ENCODE results near the gene AHRR. TPM values are rescaled to one million over a fixed set of nuclear protein-coding genes. Genes with fewer than 3 reads are reported as not detected.
A peak's percentile ranks its signal among the peaks of the same experiment; 100 is the strongest.

The AHRR gene
- polyA plus RNA-seq, 3 donors: 0.15 TPM; not detected in 1

DNA sequence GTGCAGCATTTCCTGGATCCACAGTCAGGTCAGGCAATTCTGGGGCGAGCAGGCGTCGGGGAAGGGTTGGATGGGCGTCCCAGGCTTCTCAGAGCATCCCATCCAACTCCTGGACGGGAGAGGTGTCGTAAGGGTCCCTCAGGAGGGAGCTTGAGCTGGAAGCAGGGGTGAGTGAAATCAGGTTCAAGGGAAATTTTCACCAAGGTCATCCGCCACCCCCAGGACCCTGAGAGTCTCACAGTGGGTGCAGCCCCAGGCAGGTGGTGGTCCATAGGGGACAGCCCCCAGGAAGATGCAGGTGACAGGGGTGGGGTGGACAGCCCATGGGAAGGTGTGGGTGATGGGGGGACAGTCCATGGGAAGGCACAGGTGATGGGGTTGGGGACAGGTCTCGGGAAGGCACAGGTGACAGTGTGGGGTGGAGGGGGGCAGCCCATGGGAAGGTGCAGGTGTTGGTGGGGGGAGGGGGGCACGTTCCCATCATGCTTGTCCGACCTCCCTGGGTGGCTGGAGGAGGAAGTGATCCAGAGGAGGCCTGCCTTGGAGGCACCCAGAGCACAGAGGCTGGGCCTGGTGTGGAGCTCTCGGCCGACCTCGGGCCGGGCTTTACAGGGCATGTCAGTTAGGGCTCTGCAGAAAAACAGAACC is 48.9 kb downstream of the AHRR start:
- H3K4me1 ChIP-seq (ENCODE audit: control insufficient read depth in 1 of 2, insufficient read depth in 2 of 2, low read length in 2 of 2): peaks cover 13 to 36% of the 10 kb centered on the region in 2 donors
- H3K79me2 ChIP-seq (ENCODE audit: insufficient read depth, low read length): no peaks in the 10 kb centered on the region
- H3K9me3 Mint-ChIP-seq: peaks cover 0 to 7% (median 0%) of the 10 kb centered on the region in 7 donors
- peaks cover 0 to 39% of the 10 kb centered on the region in 2 donors for H3K27me3 ChIP-seq (ENCODE audit: control insufficient read depth in 2 of 2, insufficient read depth in 2 of 2, low read length in 2 of 2)
- no peaks in the 10 kb centered on the region for H3K36me3 ChIP-seq (replicated peaks in 1 of 2; ENCODE audit: control insufficient read depth in 1 of 2, insufficient read depth in 2 of 2, low read length in 2 of 2)
- no peak overlapping the region for H3K4me2 ChIP-seq (replicated peaks; ENCODE audit: extremely low read depth, low read length, poor library complexity, severe bottlenecking)
- DNase-seq: peak in 1 of 3 donors; percentile 4
- no peaks in the 10 kb centered on the region for H3K36me3 Mint-ChIP-seq
- intact Hi-C loops (cut with micrococcal nuclease): no loop called here
- no peaks in the 10 kb centered on the region for H3K9me3 ChIP-seq (replicated peaks in 1 of 2; ENCODE audit: control insufficient read depth in 1 of 2, insufficient read depth in 1 of 2, low read length in 2 of 2)
- peaks cover 25 to 62% (median 35%) of the 10 kb centered on the region in 3 donors for H3K27me3 Mint-ChIP-seq (ENCODE audit: low read depth in 3 of 3)
- 98% methylated on average over 9 of the region's 14 CpGs for WGBS (ENCODE audit: insufficient coverage)
- H3K9ac ChIP-seq (ENCODE audit: insufficient read depth, low read length, poor library complexity, severe bottlenecking): no peak overlapping the region
- H2AFZ ChIP-seq (ENCODE audit: insufficient read depth, low read depth, low read length, poor library complexity, severe bottlenecking): no peak overlapping the region
- no peaks in the 10 kb centered on the region for H4K20me1 ChIP-seq (ENCODE audit: insufficient read depth, low read length)
- H3K27ac ChIP-seq (ENCODE audit: low read depth in 1 of 2, low read length in 2 of 2): no peak overlapping the region
- peak overlapping the region in 1 of 2 donors; percentile 11 for H3K4me3 Mint-ChIP-seq
- H3K4me3 ChIP-seq (replicated peaks in 1 of 3; ENCODE audit: low read depth in 2 of 3, low read length in 3 of 3): no peak overlapping the region
- TF ChIP-seq, protein P1, sequence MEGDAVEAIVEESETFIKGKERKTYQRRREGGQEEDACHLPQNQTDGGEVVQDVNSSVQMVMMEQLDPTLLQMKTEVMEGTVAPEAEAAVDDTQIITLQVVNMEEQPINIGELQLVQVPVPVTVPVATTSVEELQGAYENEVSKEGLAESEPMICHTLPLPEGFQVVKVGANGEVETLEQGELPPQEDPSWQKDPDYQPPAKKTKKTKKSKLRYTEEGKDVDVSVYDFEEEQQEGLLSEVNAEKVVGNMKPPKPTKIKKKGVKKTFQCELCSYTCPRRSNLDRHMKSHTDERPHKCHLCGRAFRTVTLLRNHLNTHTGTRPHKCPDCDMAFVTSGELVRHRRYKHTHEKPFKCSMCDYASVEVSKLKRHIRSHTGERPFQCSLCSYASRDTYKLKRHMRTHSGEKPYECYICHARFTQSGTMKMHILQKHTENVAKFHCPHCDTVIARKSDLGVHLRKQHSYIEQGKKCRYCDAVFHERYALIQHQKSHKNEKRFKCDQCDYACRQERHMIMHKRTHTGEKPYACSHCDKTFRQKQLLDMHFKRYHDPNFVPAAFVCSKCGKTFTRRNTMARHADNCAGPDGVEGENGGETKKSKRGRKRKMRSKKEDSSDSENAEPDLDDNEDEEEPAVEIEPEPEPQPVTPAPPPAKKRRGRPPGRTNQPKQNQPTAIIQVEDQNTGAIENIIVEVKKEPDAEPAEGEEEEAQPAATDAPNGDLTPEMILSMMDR (IDR thresholded peaks at IDR 0.05): no peak
- no peak overlapping the region for H3K27ac Mint-ChIP-seq
- peaks cover 12% of the 10 kb centered on the region for H3K4me1 Mint-ChIP-seq

DNA sequence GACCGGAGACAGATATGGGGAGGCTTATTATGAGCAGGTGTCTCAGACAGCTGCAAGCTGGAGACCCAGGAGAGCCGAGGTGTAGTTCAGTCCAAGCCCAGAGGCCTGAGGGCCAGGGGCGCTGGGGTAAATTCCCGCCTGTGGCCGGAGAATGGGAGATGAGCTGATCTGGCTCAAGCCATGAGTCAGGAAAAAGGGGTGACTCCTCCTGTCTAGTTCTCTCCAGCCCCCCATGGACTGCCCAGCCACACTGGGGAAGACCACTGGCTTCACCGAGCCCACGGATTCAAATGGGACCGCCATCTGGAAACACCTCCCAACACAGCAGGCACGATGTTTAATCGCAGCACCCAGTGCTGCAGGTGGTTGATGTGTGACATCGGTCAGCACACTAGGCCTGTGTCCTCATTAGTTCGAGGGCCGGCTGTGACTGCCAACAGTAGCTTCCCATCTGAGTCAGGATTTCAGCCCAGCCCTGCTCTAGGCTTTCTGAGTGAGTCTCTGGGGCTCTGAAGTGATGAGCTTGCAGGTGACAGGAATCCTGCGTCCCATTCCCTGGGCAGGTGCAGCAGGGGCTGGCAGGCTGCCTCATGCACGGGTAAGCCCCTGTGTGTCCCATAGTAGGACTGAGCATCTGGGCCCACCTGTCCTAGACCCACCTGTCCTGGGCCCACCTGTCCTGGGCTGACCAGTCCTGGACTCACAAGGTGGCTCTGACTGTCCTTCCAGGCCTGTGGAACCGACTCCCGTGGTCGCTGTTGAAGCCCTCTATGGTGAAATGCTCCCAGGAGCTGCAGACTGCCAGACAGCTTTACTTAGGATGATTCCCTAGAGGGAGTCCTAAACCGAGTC is 49.7 kb downstream of the AHRR start:
- Mint-ChIP-seq H3K27me3 (ENCODE audit: low read depth in 3 of 3) (peaks cover 25 to 66% (median 33%) of the 10 kb centered on the region in 3 donors), H3K9me3 (no peaks in the 10 kb centered on the region), H3K4me1 (peaks cover 12% of the 10 kb centered on the region), H3K27ac (peak overlapping the region in 2 of 7 donors; percentile 27 to 33), H3K36me3 (no peaks in the 10 kb centered on the region), H3K4me3 (no peak overlapping the region)
- Histone ChIP-seq H2AFZ (ENCODE audit: insufficient read depth, low read depth, low read length, poor library complexity, severe bottlenecking) (no peak overlapping the region), H3K27me3 (ENCODE audit: control insufficient read depth in 2 of 2, insufficient read depth in 2 of 2, low read length in 2 of 2) (peaks cover 0 to 42% of the 10 kb centered on the region in 2 donors), H3K9ac (ENCODE audit: insufficient read depth, low read length, poor library complexity, severe bottlenecking) (no peak overlapping the region), H3K4me3 (replicated peaks in 1 of 3; ENCODE audit: low read depth in 2 of 3, low read length in 3 of 3) (no peak overlapping the region), H3K27ac (ENCODE audit: low read depth in 1 of 2, low read length in 2 of 2) (no peak overlapping the region), H3K9me3 (replicated peaks in 1 of 2; ENCODE audit: control insufficient read depth in 1 of 2, insufficient read depth in 1 of 2, low read length in 2 of 2) (no peaks in the 10 kb centered on the region), H3K79me2 (ENCODE audit: insufficient read depth, low read length) (no peaks in the 10 kb centered on the region), H4K20me1 (ENCODE audit: insufficient read depth, low read length) (no peaks in the 10 kb centered on the region), H3K4me1 (ENCODE audit: control insufficient read depth in 1 of 2, insufficient read depth in 2 of 2, low read length in 2 of 2) (peaks cover 13 to 36% of the 10 kb centered on the region in 2 donors), H3K36me3 (replicated peaks in 1 of 2; ENCODE audit: control insufficient read depth in 1 of 2, insufficient read depth in 2 of 2, low read length in 2 of 2) (no peaks in the 10 kb centered on the region), H3K4me2 (replicated peaks; ENCODE audit: extremely low read depth, low read length, poor library complexity, severe bottlenecking) (no peak overlapping the region)
- intact Hi-C loops (cut with micrococcal nuclease): no loop called here
- TF ChIP-seq, protein P1 (IDR thresholded peaks at IDR 0.05): no peak
- peak in 1 of 3 donors; percentile 45 for DNase-seq
- WGBS (ENCODE audit: insufficient coverage): 95% methylated on average over 19 of the region's 19 CpGs
